Mesodermal cell (in vitro differentiated cells): ENCODE data around the gene IFNAR1.
"Not testable (repeated sequence)": the region's sequence is repeated elsewhere in the genome, so short reads cannot be mapped to it uniquely, and the experiment has no call there.

ENCODE experiments used
- H3K27ac ChIP-seq: 2 replicates; pipeline ENCODE4 v1.7.0; 2013; ENCODE audit warnings: mild to moderate bottlenecking, low read depth, low read length, moderate library complexity; ENCODE audit not compliant: severe bottlenecking
- H3K36me3 ChIP-seq: 2 replicates; pipeline ENCODE4 v1.7.1; 2013; ENCODE audit warnings: mild to moderate bottlenecking, low read length, moderate library complexity; ENCODE audit not compliant: control insufficient read depth, insufficient read depth
- H3K4me1 ChIP-seq: one replicate; pipeline ENCODE4 v1.7.1; 2013; ENCODE audit warnings: mild to moderate bottlenecking, low read length; ENCODE audit not compliant: insufficient read depth, control insufficient read depth, poor library complexity, severe bottlenecking
- H3K4me3 ChIP-seq: 2 replicates; pipeline ENCODE4 v1.7.0; 2013; ENCODE audit warnings: low read length, control low read depth, mild to moderate bottlenecking; ENCODE audit not compliant: insufficient read depth, poor library complexity, severe bottlenecking; ENCODE audit errors: extremely low read depth
- H3K9me3 ChIP-seq: 2 replicates; pipeline ENCODE4 v1.7.1; 2013; ENCODE audit warnings: mild to moderate bottlenecking, low read length, moderate library complexity; ENCODE audit not compliant: control insufficient read depth
- WGBS, 2 experiments: methylation state at CpG; one replicate each; pipeline ENCODE4 v1.1.5; 2013; ENCODE audit warnings: missing lambda C conversion rate in 2 of 2; ENCODE audit not compliant: insufficient coverage in 2 of 2; 5-methylcytosine and 5-hydroxymethylcytosine counted together

The IFNAR1 gene

DNA sequence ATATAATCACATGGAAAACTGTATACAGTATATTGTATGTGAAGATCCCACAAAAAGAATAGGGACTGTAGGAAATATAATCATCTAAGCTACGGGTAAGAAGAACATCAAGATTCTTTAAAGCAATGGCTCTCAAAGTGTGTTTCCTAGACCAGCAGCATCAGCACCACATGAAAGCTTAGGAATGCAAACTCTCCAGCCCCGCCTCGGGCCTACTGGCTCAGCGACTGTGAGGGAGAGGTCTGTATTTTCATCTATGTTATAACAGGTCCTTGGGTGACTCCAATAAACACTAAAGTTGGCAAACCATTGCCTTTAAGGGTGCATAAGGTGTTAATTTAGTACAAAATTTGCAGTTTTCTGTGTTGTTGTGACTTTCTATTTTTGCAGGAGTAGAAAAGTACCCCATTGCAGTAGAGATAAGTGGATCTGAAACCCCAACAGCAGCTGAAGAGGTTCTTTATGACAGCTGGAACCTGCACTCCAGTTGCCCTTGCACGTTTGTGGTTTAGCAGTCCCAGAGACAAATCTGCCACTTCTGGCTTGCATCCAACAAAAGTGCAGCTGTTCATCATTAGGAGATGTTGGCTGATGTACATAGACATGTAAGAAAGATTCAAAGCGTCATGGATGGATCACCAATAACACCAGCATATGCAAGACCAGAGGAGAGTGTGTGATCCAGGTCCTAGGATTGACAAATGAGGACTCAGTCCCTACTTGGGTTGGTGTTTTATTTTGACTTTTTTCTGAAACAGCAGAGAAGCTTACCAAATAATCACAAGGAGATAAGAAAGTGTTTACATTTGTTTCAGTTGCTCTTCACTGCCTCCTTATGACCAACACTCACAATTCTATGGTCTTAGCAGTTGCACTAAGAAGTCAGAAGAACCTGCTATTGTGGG is 15.9 kb upstream of the IFNAR1 start:
- Histone ChIP-seq H3K4me1 (no peaks in the 10 kb centered on the region), H3K27ac (no peak overlapping the region), H3K36me3 (no peaks in the 10 kb centered on the region), H3K9me3 (no peaks in the 10 kb centered on the region), H3K4me3 (no peak overlapping the region)
- 67 to 88% methylated on average over 1 to 3 of the region's 6 CpGs for WGBS, 2 experiments

DNA sequence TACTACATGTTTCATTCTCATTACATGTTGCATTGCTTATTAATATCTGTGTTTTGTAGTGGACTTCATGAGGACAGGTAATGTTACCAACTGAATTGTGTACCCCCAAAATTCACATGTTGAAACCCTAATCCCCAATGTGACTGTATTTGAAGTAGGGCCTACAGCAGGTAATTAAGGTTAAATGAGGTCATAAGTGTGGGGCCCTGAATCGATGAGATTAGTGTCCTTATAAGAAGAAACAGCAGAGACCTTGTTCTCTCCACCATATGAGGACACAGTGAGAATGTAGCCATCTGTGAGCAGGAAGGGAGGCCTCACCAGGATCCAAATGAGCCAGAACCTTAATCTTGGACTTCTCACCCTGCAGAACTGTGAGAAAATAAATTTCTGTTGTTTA is 15.0 kb upstream of the IFNAR1 start:
- no peaks in the 10 kb centered on the region for H3K9me3 ChIP-seq
- 100% methylated on average over 1 of the region's 1 CpG; no CpG with 5 or more reads in 1 of the 2 experiments for WGBS, 2 experiments

DNA sequence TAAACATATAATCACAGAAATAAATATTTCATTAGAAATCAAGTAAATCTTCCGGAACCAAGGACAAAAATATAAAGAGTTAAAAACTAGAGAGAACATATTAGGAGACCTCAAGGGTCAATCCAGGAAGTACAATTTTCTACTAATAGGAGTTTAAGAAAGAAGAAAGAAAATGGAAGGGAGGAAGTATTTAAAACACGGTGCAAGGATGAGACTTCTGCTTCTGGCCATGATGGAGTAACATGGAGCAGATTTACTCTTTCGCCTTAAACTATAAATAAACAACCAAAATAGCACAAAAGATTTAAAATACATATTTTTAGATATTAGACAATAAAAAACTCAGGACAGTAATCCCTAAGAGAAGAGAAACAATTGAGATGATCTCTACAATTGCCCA is 12.6 kb upstream of the IFNAR1 start:
- Histone ChIP-seq H3K4me1 (no peaks in the 10 kb centered on the region), H3K9me3 (no peaks in the 10 kb centered on the region), H3K27ac (no peak overlapping the region), H3K4me3 (no peak overlapping the region), H3K36me3 (no peaks in the 10 kb centered on the region)
- no CpG with 5 or more reads among the region's 3 CpGs for WGBS, 2 experiments

More for the DNA sequence above, 15.0 kb upstream of the IFNAR1 start:
- no peaks in the 10 kb centered on the region for H3K4me1 ChIP-seq
- no peaks in the 10 kb centered on the region for H3K36me3 ChIP-seq
- H3K4me3 ChIP-seq, result no peak overlapping the region
- no peak overlapping the region for H3K27ac ChIP-seq

DNA sequence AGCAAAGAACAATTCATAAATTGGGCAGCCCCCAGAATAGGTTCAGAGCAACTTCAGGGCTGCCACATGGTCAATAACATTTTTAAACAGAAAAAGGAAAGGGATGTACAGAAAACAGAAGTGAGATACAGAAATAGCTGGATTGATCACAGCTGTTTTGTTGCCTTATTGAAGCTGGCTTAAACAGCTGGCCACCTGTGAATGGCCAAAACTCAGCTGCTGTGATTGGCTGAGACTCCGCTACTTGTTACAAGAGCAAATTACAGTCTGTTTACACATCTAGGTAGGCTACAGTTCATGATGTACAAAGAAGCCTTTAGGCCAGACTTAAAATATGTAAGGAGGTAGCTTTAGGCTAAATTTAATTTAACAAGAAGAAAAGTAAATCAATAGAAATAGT is 11.6 kb upstream of the IFNAR1 start:
- no peaks in the 10 kb centered on the region for H3K4me1 ChIP-seq
- WGBS, 2 experiments, result 100% methylated on average over 1 of the region's 1 CpG; no CpG with 5 or more reads in 1 of the 2 experiments
- H3K36me3 ChIP-seq, result no peaks in the 10 kb centered on the region
- H3K4me3 ChIP-seq, result no peak overlapping the region
- no peak overlapping the region for H3K27ac ChIP-seq
- H3K9me3 ChIP-seq, result no peaks in the 10 kb centered on the region

DNA sequence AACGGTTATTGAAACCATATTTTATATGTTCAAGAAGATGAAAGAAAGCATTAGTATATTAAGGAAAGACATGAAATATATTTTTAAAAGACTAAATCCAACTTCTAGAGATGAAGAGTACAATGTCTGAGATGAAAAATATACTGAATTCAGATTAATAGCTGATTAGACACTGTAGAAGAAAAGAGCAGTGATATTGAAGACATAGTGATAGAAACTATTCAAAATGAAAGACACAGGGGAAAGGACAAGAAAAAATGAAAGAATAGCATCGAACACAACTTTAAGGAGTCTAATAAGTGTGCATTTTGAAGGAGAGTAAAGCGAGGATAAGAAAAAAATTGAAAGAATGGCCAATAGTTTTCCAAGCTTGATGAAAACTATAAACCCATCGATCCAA is 11.2 kb upstream of the IFNAR1 start:
- H3K4me1 ChIP-seq, result no peaks in the 10 kb centered on the region
- no peaks in the 10 kb centered on the region for H3K9me3 ChIP-seq
- no peak overlapping the region for H3K27ac ChIP-seq
- no peak overlapping the region for H3K4me3 ChIP-seq
- WGBS, 2 experiments, result 75 to 100% methylated on average over 1 to 2 of the region's 4 CpGs
- H3K36me3 ChIP-seq, result no peaks in the 10 kb centered on the region

DNA sequence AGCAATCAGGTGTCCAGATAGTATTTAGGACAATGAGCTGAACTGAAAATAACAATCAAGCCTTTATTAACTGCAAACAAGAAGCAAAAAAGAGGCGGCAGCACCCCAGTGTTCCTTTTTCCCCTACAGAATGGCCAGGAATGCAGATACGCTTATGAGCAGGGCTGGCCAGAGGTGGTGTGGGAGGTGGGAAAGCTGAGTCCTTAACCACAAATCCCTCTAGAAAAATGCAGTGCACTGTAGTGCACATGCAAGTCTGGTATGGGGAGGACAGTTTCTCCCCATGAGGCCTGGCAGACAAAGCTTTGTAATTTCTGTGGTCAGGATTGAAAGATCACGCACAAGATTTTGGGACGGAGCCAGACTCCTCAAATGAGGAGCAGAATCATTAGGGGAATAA is 10.7 kb upstream of the IFNAR1 start:
- no peak overlapping the region for H3K27ac ChIP-seq
- 50 to 57% methylated on average over 2 of the region's 4 CpGs for WGBS, 2 experiments
- H3K9me3 ChIP-seq, result no peaks in the 10 kb centered on the region
- H3K36me3 ChIP-seq, result no peaks in the 10 kb centered on the region
- no peak overlapping the region for H3K4me3 ChIP-seq
- H3K4me1 ChIP-seq, result no peaks in the 10 kb centered on the region

DNA sequence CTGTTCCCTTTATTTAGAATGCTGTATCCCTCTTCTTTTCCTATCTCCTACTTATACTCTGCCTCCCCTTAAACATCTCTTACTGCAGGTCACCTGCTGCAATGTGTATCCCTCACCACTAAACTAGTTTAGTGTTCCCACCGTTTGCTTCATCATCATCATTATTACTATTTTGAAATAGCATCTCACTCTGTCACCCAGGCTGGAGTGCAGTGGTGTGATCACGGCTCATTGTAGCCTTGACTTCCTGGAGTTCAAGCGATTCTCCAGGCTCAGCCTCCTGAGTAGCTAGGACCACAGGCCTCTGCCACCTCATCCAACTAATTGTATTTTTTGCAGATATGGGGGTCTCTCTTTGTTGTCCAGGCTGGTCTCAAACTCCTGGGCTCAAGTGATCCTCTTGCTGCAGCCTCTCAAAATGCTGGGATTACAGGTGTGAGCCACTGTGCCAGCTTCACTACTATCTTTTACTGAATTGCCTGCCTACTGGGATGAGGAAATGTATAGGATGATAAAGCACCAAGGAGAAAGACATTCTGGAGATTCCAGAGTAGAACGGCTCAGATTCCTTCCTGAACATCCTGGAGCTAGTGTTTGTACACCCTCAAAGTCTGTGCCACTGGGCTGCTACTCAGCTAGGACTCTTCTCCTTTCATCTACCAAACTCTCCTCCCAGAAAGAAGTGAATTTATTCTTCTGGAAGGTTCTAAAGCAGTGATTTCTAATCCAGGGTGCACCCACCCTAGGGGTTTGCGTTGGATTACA is 8.6 kb upstream of the IFNAR1 start:
- Histone ChIP-seq H3K27ac (no peak overlapping the region), H3K36me3 (no peaks in the 10 kb centered on the region), H3K9me3 (no peaks in the 10 kb centered on the region), H3K4me3 (no peak overlapping the region), H3K4me1 (no peaks in the 10 kb centered on the region)
- WGBS, 2 experiments, result 86 to 92% methylated on average over 3 of the region's 5 CpGs

DNA sequence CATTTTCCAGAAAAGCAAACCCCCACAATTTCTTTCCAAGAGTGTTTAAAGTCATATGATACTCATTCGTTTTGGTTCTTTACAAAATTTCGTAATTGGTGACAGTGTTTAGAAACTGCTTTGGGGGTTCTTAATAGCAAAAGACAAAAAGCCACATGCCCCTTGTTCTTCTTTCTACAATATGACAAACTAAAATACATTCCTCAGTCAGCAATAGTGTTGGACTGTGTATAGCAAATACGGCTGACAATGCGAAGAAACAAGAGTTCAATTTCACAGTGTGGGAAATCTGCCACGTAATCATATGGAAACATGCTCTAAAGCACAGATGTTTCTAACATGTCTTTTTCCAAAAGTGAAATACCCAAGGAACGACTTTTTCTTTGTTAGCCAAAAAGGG is 7.6 kb upstream of the IFNAR1 start:
- H3K4me3 ChIP-seq, result no peak overlapping the region
- WGBS, 2 experiments, result 100% methylated on average over 3 of the region's 6 CpGs; no CpG with 5 or more reads in 1 of the 2 experiments

DNA sequence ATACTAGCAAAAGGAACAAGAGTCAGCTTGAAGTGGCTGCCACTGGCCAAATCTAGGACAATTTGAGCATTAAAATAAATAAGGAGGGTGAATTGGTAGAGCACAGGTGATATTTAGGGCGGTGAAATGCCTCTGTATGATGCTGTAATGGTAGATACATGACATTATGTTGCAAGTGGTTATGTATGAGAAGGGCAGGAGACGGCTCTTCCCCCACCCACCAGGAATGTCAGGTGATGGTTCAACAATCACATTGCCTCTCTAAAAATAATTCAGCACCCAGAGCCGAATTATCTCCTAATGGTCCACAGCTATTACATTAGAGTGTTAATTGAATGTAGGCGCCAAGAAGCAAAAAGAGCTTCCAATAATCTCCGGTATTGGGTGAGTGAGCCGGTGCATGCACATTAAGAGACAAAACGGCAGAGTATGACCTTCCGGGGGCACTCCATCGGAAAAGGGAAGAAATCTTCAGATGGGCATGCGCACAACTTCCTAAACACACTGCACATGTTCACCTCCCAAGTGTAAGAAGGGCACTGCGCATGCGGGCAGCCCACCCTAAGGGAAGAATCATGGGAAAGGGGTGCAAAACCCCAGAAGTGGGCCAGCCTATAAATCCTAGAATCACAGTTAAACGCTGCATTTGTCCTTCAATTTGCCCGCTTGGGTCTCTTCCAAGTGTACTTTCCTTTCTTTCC is 6.8 kb upstream of the IFNAR1 start:
- WGBS, 2 experiments, result 91 to 96% methylated on average over 8 to 11 of the region's 14 CpGs
- H3K4me1 ChIP-seq, result no peaks in the 10 kb centered on the region

More for the DNA sequence above, 7.6 kb upstream of the IFNAR1 start:
- Histone ChIP-seq H3K27ac (no peak overlapping the region), H3K9me3 (no peaks in the 10 kb centered on the region), H3K4me1 (no peaks in the 10 kb centered on the region), H3K36me3 (no peaks in the 10 kb centered on the region)

DNA sequence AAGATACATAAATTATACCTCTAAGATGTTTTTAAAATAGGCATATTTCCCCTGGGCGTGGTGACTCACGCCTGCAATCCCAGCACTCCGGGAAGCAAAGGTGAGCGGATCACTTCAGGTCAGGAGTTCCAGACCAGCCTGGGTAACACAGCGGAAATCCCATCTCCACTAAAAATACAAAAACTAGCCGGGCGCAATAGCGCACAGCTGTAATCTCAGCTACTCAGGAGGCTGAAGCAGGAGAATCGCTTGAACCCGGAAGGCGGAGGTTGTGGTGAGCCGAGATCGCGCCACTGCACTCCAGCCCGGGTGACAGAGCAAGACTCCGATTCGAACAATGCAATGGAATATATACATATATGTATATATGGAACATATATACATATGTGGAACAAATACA is 3.8 kb upstream of the IFNAR1 start:
- H3K9me3 ChIP-seq, H3K27ac ChIP-seq, H3K4me3 ChIP-seq, H3K4me1 ChIP-seq, H3K36me3 ChIP-seq: not testable (repeated sequence)
- 80 to 83% methylated on average over 9 of the region's 17 CpGs for WGBS, 2 experiments

More for the DNA sequence above, 6.8 kb upstream of the IFNAR1 start:
- Histone ChIP-seq H3K36me3 (no peaks in the 10 kb centered on the region), H3K9me3 (no peaks in the 10 kb centered on the region), H3K4me3 (no peak overlapping the region), H3K27ac (no peak overlapping the region)
